IMR-90 (cell line): ENCODE measurements around the gene SNX22. TPM values are rescaled to one million over a fixed set of nuclear protein-coding genes. Genes with fewer than 3 reads are reported as not detected.

Experiments used
- ATAC-seq: fragments of 200-7000 bp; cut with Tn5 transposase; 2 replicates; pipeline ENCODE4 v1.9.1; 2020; ENCODE audit warnings: low read depth, mild to moderate bottlenecking, moderate library complexity
- BruUV-seq: library from RNA; stranded (reverse); fragments of 400-500 nt; replicated peaks from 2 replicates; lab custom pipeline; 2021; lab: Mats Ljungman, UMichigan
- CTCF ChIA-PET: fragments of 300-600 bp; formaldehyde crosslinking; extraction: SDS; loops from one replicate; lab custom pipeline; 2021; ENCODE audit warnings: antibody characterized with exemption; lab: Yijun Ruan, JAX
- POLR2A ChIA-PET: fragments of 300-600 bp; sonication (Branson Sonifier 250); formaldehyde crosslinking; loops from one replicate; lab custom pipeline; 2022; ENCODE audit warnings: antibody characterized with exemption; ENCODE audit not compliant: unreplicated experiment; lab: Charles Lee
- DNase-seq: peaks from one replicate; pipeline ENCODE4 v3.0.0; 2013
- H2AFZ ChIP-seq: replicated peaks from 2 replicates; pipeline ENCODE3; 2013; ENCODE audit warnings: low read length, mild to moderate bottlenecking; ENCODE audit not compliant: poor library complexity
- H2AK5ac ChIP-seq: 2 replicates; pipeline ENCODE4 v1.6.1; 2013; ENCODE audit warnings: low read depth, low read length, inconsistent platforms
- H2AK9ac ChIP-seq: replicated peaks from 2 replicates; pipeline ENCODE3; 2013; ENCODE audit warnings: mild to moderate bottlenecking, low read depth, low read length, moderate library complexity; ENCODE audit not compliant: poor library complexity
- H2BK120ac ChIP-seq: 2 replicates; pipeline ENCODE4 v1.6.1; 2013; ENCODE audit warnings: low read depth, low read length, inconsistent platforms
- H2BK15ac ChIP-seq: 3 replicates; pipeline ENCODE4 v1.6.1; 2013; ENCODE audit warnings: low read depth, low read length, inconsistent platforms
- H2BK20ac ChIP-seq: 2 replicates; pipeline ENCODE4 v1.6.1; 2013; ENCODE audit warnings: low read depth, mild to moderate bottlenecking, inconsistent platforms, low read length, moderate library complexity
- H2BK5ac ChIP-seq: 2 replicates; pipeline ENCODE4 v1.6.1; 2013; ENCODE audit warnings: mild to moderate bottlenecking, low read depth, low read length, inconsistent platforms; ENCODE audit not compliant: poor library complexity, severe bottlenecking
- H3K14ac ChIP-seq: replicated peaks from 2 replicates; pipeline ENCODE4 v1.6.1; 2013; ENCODE audit warnings: low read depth, low read length, inconsistent platforms
- H3K18ac ChIP-seq: 2 replicates; pipeline ENCODE4 v1.6.1; 2013; ENCODE audit warnings: low read depth, low read length, control low read depth
- H3K23ac ChIP-seq: 2 replicates; pipeline ENCODE4 v1.6.1; 2013; ENCODE audit warnings: low read depth, low read length, inconsistent platforms
- H3K27ac ChIP-seq: 2 replicates; pipeline ENCODE4 v1.5.1; 2013; ENCODE audit warnings: mild to moderate bottlenecking, control low read depth, low read length; ENCODE audit not compliant: insufficient read depth
- H3K27me3 ChIP-seq: 2 replicates; pipeline ENCODE4 v1.6.1; 2013; ENCODE audit warnings: low read length; ENCODE audit not compliant: control insufficient read depth, insufficient read depth
- H3K36me3 ChIP-seq: 2 replicates; pipeline ENCODE4 v1.6.1; 2013; ENCODE audit warnings: low read length, mixed read lengths; ENCODE audit not compliant: control insufficient read depth, insufficient read depth
- H3K4ac ChIP-seq: 2 replicates; pipeline ENCODE4 v1.6.1; 2013; ENCODE audit warnings: low read depth, low read length, inconsistent platforms
- H3K4me1 ChIP-seq: 2 replicates; pipeline ENCODE4 v1.6.1; 2013; ENCODE audit warnings: low read length, mixed read lengths; ENCODE audit not compliant: control insufficient read depth, insufficient read depth
- H3K4me2 ChIP-seq: 2 replicates; pipeline ENCODE4 v1.6.1; 2013; ENCODE audit warnings: low read depth, mild to moderate bottlenecking, control low read depth, low read length, moderate library complexity
- H3K4me3 ChIP-seq: 2 replicates; pipeline ENCODE4 v1.5.1; 2013; ENCODE audit warnings: low read depth, mild to moderate bottlenecking, control low read depth, low read length, moderate library complexity; ENCODE audit not compliant: insufficient read depth
- H3K56ac ChIP-seq: 2 replicates; pipeline ENCODE4 v1.6.1; 2013; ENCODE audit warnings: low read length, inconsistent platforms; ENCODE audit not compliant: insufficient read depth; ENCODE audit errors: extremely low read depth
- H3K79me1 ChIP-seq, 2 experiments: 2 replicates each; pipeline ENCODE4 v1.6.1; 2013; ENCODE audit warnings: low read length in 2 of 2, inconsistent platforms in 1 of 2, low read depth in 1 of 2
- H3K9ac ChIP-seq: 2 replicates; pipeline ENCODE4 v1.6.1; 2013; ENCODE audit warnings: low read depth, low read length, control low read depth
- H3K9me1 ChIP-seq: 2 replicates; pipeline ENCODE4 v1.6.1; 2013; ENCODE audit warnings: low read length, inconsistent platforms; ENCODE audit not compliant: insufficient read depth
- H3K9me3 ChIP-seq: 2 replicates; pipeline ENCODE4 v1.6.1; 2013; ENCODE audit warnings: low read length; ENCODE audit not compliant: control insufficient read depth, insufficient read depth
- H4K20me1 ChIP-seq: 2 replicates; pipeline ENCODE4 v1.6.1; 2013; ENCODE audit warnings: low read length, inconsistent platforms; ENCODE audit not compliant: insufficient read depth
- H4K5ac ChIP-seq: 2 replicates; pipeline ENCODE4 v1.6.1; 2013; ENCODE audit warnings: mild to moderate bottlenecking, low read depth, low read length, control low read depth
- H4K8ac ChIP-seq, 2 experiments: 2 replicates each; pipeline ENCODE4 v1.6.1; 2013; ENCODE audit warnings: low read depth in 2 of 2, low read length in 2 of 2, control low read depth in 1 of 2, inconsistent platforms in 1 of 2
- H4K91ac ChIP-seq: 2 replicates; pipeline ENCODE4 v1.6.1; 2013; ENCODE audit warnings: low read depth, low read length, inconsistent platforms; ENCODE audit not compliant: insufficient read depth
- BHLHE40 ChIP-seq: fragments of 150-350 bp; IDR thresholded peaks from 2 replicates; pipeline ENCODE4 v1.6.1; 2016; ENCODE audit warnings: mild to moderate bottlenecking, low read depth, low read length
- CHD1 ChIP-seq: IDR thresholded peaks from 2 replicates; pipeline ENCODE4 v1.6.1; 2012; ENCODE audit warnings: low read depth, low read length, improper control_type of control experiment
- MAFK ChIP-seq: IDR thresholded peaks from 2 replicates; pipeline ENCODE4 v1.6.1; 2012; ENCODE audit warnings: low read depth, low read length, improper control_type of control experiment
- RCOR1 ChIP-seq: IDR thresholded peaks from 2 replicates; pipeline ENCODE4 v1.6.1; 2012; ENCODE audit warnings: mild to moderate bottlenecking, low read length, improper control_type of control experiment; ENCODE audit not compliant: insufficient replicate concordance
- WGBS, 2 experiments: methylation state at CpG; one replicate each; pipeline versions ENCODE4 v1.1.5 to v1.1.7; 2013; ENCODE audit warnings: missing lambda C conversion rate in 2 of 2; ENCODE audit not compliant: insufficient read length in 1 of 2; ENCODE audit errors: extremely low coverage in 2 of 2; 5-methylcytosine and 5-hydroxymethylcytosine counted together
- dilution Hi-C: fragments of 300-500 bp; cut with HindIII; formaldehyde crosslinking; loops from one replicate; pipeline ENCODE4 v1.14.3; 2018; ENCODE audit warnings: low sequenced_read_pairs; ENCODE audit not compliant: unreplicated experiment
- in situ Hi-C: fragments of 300-500 bp; cut with MboI; formaldehyde crosslinking; loops from 3 replicates; pipeline ENCODE4 v1.14.3; 2019; ENCODE audit warnings: low sequenced_read_pairs, inconsistent platforms, mixed read lengths
- intact Hi-C: fragments of 100-400 bp; cut with micrococcal nuclease; formaldehyde crosslinking; loops from 2 replicates; pipeline ENCODE4 v1.10.0; 2022
- polyA plus RNA-seq, 3 experiments: library from polyadenylated mRNA; depleted of rRNA; stranded (reverse); fragments of >200 nt; gene quantifications; 2 replicates each; pipeline ENCODE4 v1.2.3, GENCODE V29; 2012; ENCODE audit warnings: low replicate concordance in 1 of 3
- total RNA-seq: library from RNA; depleted of rRNA; stranded (reverse); fragments of >200 nt; gene quantifications from 2 replicates; pipeline ENCODE4 v1.2.3, GENCODE V29; 2012

SNX22 gene
- total and polyA plus RNA-seq, 2 of the 4 experiments (the other 2 are of a cell fraction): 0.12 to 0.18 TPM

GRCh38 chr15:64122936-64123351 lies 28.6 kb upstream of the SNX22 start:
- H3K36me3 ChIP-seq: peaks cover 49% of the 10 kb centered on the region
- TF ChIP-seq RCOR1: no peak
- no peak for TF ChIP-seq BHLHE40
- no peak for TF ChIP-seq MAFK
- TF ChIP-seq CHD1: no peak
- H2BK15ac ChIP-seq: no peak overlapping the region
- H3K4ac ChIP-seq: no peak overlapping the region
- no peak overlapping the region for H3K23ac ChIP-seq
- intact Hi-C loops: no loop called here
- H2AK5ac ChIP-seq: no peak overlapping the region
- no peak overlapping the region for H4K91ac ChIP-seq
- no peak overlapping the region for H3K27ac ChIP-seq
- H2BK20ac ChIP-seq: no peak overlapping the region
- POLR2A ChIA-PET: no interaction called here
- H4K5ac ChIP-seq: no peak overlapping the region
- H3K56ac ChIP-seq: no peak overlapping the region
- no peak overlapping the region for H4K8ac ChIP-seq
- H2AK9ac ChIP-seq: no peak overlapping the region
- CTCF ChIA-PET: no interaction called here
- no peaks in the 10 kb centered on the region for H3K4me1 ChIP-seq
- no peak overlapping the region for H3K4me3 ChIP-seq
- H2AFZ ChIP-seq: no peak overlapping the region
- no TSS peak for BruUV-seq
- H4K20me1 ChIP-seq: no peaks in the 10 kb centered on the region
- WGBS, 2 experiments: no CpG with 5 or more reads among the region's 3 CpGs
- H3K27me3 ChIP-seq: no peaks in the 10 kb centered on the region
- in situ Hi-C loops: no loop called here
- dilution Hi-C loops: no loop called here
- DNase-seq (no peak), ATAC-seq (no peak)
- no peaks in the 10 kb centered on the region for H3K9me3 ChIP-seq
- H2BK120ac ChIP-seq: no peak overlapping the region
- no peak overlapping the region for H3K4me2 ChIP-seq
- H2BK5ac ChIP-seq: no peak overlapping the region
- H3K9ac ChIP-seq: no peak overlapping the region
- peaks cover 13 to 14% of the 10 kb centered on the region in 2 experiments for H3K79me1 ChIP-seq
- no peak overlapping the region for H3K14ac ChIP-seq
- no peak overlapping the region for H3K18ac ChIP-seq
- H3K9me1 ChIP-seq: peaks cover 3% of the 10 kb centered on the region; the same call in 1 of the 2 replicates
